ENCODE measurements around the gene PHTF1. TPM values are rescaled to one million over a fixed set of nuclear protein-coding genes. Genes with fewer than 3 reads are reported as not detected.

Gene PHTF1
- total RNA-seq, 1 donor = 47.5 TPM

DNA sequence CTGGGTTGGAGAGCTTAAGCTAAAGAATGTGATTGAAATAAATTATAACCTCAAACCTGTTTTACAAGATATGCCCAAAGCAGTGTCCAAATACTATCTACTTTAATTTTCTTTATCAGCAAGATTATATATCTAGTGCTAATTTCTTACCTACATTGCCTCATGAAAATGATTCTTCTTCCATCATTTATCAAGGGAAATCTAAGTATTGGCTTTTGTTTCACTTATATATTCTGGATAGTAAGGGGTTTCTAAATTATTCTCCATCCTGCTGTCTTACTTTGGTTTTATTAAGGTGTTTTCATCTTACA, 81.2 kb downstream of the PHTF1 start:
- TF ChIP-seq, protein P1, sequence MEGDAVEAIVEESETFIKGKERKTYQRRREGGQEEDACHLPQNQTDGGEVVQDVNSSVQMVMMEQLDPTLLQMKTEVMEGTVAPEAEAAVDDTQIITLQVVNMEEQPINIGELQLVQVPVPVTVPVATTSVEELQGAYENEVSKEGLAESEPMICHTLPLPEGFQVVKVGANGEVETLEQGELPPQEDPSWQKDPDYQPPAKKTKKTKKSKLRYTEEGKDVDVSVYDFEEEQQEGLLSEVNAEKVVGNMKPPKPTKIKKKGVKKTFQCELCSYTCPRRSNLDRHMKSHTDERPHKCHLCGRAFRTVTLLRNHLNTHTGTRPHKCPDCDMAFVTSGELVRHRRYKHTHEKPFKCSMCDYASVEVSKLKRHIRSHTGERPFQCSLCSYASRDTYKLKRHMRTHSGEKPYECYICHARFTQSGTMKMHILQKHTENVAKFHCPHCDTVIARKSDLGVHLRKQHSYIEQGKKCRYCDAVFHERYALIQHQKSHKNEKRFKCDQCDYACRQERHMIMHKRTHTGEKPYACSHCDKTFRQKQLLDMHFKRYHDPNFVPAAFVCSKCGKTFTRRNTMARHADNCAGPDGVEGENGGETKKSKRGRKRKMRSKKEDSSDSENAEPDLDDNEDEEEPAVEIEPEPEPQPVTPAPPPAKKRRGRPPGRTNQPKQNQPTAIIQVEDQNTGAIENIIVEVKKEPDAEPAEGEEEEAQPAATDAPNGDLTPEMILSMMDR (IDR thresholded peaks at IDR 0.05; ENCODE audit: insufficient read depth, low read depth, low read length) = no peak
- no peak overlapping the region for H3K4me3 ChIP-seq (ENCODE audit: low read depth, low read length)
- no peak for DNase-seq (ENCODE audit: low read depth)

DNA sequence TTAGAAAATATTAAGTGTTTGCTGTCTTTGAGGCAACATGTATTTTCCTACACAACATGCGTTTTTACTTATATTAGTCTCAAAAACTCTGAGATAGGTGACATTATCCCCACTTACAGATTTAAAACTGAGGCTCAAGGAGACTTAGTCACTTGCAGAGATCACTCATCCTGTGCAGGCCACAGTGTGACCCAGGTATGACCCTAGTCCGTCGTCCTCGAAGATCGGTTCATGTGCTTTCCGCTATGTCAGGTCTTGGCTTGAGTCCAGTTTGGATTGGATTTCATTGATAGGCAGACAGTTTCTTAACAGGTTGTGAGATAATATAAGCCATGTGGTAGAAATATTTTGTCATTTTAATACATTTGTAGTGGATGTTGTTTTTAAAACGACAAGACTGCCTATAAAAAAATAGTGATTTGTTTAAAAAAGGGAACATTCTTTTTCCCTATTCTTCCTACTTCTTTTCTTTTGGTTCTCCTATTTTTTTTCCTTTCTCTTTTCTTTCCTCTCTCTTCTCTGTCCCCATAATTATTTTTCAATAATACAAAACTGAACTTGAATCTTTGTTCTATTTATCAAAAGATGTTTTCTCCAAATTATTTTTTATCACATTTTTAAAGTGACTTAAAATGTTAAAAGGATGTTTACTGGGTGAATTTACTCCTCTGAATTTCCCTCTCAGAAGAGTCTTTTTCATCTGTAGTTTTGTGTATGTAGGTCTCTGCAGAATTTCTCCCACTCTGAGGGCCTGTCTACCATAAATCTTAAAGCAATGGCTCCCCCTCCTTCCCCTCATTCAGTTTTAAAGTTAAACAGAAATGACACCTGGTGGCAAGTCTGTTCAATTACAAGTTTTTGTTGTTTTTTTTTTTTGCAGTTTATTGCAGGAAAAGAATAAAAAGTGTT, 81.8 kb downstream of the PHTF1 start:
- peak; percentile 58 for DNase-seq (ENCODE audit: low read depth)
- no peak overlapping the region for H3K4me3 ChIP-seq (ENCODE audit: low read depth, low read length)
- TF ChIP-seq, protein P1 (IDR thresholded peaks at IDR 0.05; ENCODE audit: insufficient read depth, low read depth, low read length) = peak; percentile 58

DNA sequence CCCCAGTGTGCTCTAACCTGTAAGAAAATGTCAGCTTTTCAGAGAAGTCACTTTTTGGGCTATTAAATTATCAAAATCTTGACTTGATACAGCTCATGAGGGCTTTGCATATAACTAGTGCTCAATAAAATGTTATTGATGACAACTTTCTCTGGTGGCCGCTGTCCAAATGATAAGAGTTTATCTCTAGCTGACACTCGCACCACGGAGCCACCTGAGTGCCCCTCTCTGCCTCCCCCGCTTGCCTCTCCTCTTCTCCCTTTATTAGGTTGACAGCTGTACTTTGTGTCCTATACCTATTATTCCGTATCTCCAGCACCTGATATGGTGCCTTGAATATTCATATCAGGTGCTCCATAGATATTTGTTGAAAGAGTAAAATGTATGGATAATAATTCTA, 82.8 kb downstream of the PHTF1 start:
- no peak overlapping the region for H3K4me3 ChIP-seq (ENCODE audit: low read depth, low read length)
- no peak for DNase-seq (ENCODE audit: low read depth)
- TF ChIP-seq, protein P1 (IDR thresholded peaks at IDR 0.05; ENCODE audit: insufficient read depth, low read depth, low read length) = no peak

DNA sequence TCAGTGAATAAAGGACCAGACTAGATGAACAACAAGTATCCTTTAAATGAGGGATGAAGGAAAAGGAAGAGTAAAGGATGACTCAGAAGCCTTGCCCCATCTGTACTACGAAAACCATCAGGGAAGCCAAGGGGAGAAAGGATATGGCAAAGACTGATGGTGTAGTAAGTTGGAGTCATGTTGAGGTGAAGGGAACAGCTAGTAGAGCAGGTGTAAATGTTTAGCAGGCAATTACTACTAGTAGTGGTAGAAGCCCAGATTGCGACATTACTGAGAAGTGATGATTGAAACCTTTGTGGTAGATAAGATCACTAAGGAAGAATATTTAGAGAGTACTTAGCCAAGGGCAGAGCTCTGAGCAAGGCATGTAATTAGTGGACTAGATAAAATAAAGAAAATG, 84.0 kb downstream of the PHTF1 start:
- H3K4me3 ChIP-seq (ENCODE audit: low read depth, low read length) = no peak overlapping the region
- peak; percentile 12 for DNase-seq (ENCODE audit: low read depth)
- TF ChIP-seq, protein P1 (IDR thresholded peaks at IDR 0.05; ENCODE audit: insufficient read depth, low read depth, low read length) = no peak

DNA sequence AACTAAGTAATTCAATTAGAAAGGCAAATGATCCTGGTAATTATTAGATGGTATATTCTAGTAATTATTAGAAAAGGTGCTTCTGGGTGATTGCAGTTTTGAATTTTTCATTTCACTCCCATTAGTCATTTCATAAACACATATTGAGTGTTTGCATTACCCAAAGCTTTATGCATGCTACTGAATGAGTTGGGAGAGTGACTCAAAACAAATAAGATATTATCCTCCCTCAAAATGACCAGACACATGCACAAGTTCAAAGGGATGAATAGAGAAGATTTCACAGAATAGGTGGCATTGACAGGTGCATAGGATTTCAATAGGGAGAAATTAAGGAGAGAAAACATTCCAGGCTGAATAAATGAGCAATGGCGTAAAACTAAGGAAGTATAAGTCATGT, 84.7 kb downstream of the PHTF1 start:
- DNase-seq (ENCODE audit: low read depth) = no peak
- no peak overlapping the region for H3K4me3 ChIP-seq (ENCODE audit: low read depth, low read length)
- TF ChIP-seq, protein P1 (IDR thresholded peaks at IDR 0.05; ENCODE audit: insufficient read depth, low read depth, low read length) = no peak

DNA sequence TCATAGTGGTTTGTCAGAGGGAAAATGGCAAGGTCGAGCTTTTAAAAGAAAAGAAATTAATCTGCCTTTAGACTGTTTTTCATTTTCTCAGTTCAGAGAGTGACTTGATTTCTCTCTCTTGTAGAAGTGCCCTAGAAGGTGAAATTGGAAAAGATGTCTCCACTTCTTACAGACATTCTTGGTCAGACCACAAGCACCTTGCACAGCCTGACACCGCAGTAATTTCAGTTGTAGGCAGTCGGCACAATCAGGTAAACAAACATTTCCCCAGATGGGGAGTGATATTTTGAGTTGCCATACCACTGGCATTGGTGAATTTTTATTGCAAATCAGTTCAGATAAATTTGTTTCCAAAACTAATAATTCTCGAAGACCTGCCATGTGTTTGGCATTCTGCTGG, 86.8 kb downstream of the PHTF1 start:
- TF ChIP-seq, protein P1 (IDR thresholded peaks at IDR 0.05; ENCODE audit: insufficient read depth, low read depth, low read length) = no peak
- DNase-seq (ENCODE audit: low read depth) = no peak

DNA sequence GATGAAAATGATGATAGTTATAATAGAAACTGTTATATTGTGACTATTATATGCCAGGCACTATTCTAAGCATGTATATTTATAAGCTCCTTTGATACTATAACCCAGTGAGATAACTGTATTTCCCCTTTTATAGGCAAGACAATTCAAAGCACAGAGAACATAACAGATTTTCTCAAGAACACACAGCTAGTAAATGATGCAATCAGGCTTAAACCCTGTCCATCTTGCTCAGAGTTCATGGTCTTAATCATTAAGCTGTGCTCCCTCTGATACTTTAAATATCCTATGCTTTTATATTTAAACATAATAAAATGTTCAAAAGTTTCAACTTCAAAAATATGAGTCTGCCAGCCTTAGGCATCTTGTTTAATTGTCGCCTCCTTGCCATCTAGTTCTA, 88.6 kb downstream of the PHTF1 start:
- H3K4me3 ChIP-seq (ENCODE audit: low read depth, low read length) = no peak overlapping the region
- DNase-seq (ENCODE audit: low read depth) = no peak
- TF ChIP-seq, protein P1 (IDR thresholded peaks at IDR 0.05; ENCODE audit: insufficient read depth, low read depth, low read length) = no peak

More for the DNA sequence above, 86.8 kb downstream of the PHTF1 start:
- no peak overlapping the region for H3K4me3 ChIP-seq (ENCODE audit: low read depth, low read length)
